SK-N-DZ (cell line): ENCODE measurements around the gene STN1.
"Not testable (repeated sequence)": the region's sequence is repeated elsewhere in the genome, so short reads cannot be mapped to it uniquely, and the experiment has no call there.

ENCODE experiments used
- DNase-seq: peaks from one replicate; pipeline ENCODE4 v3.0.0-alpha.2; 2015; ENCODE audit warnings: low spot score

STN1 gene

GRCh38 chr10:103861505-103861904, 56.5 kb downstream of the STN1 start:
- no peak for DNase-seq

- peak; percentile 86 for DNase-seq
These were observed 58.6 kb downstream of the STN1 start for GRCh38 chr10:103859161-103860086.

GRCh38 chr10:103858360-103858759, 59.6 kb downstream of the STN1 start:
- no peak for DNase-seq

- no peak for DNase-seq
These were observed 61.2 kb downstream of the STN1 start for GRCh38 chr10:103856797-103857170.

- no peak for DNase-seq
These were observed 61.9 kb downstream of the STN1 start for GRCh38 chr10:103855852-103856796.

GRCh38 chr10:103855424-103855823, 62.6 kb downstream of the STN1 start, which contains the start of gene SH3PXD2A:
Gene SH3PXD2A (minus strand): TSS chr10:103855576. CDS start chr10:103855266, 310 bp downstream.
- peak; percentile 73 for DNase-seq

GRCh38 chr10:103854686-103855391, 63.1 kb downstream of the STN1 start:
- peak; percentile 53 for DNase-seq

- DNase-seq, result peak; percentile 52
These were observed 63.7 kb downstream of the STN1 start for GRCh38 chr10:103854265-103854685.

GRCh38 chr10:103853428-103854264, 64.3 kb downstream of the STN1 start:
- DNase-seq, result no peak

- no peak for DNase-seq
These were observed 65.1 kb downstream of the STN1 start for GRCh38 chr10:103852856-103853255.

- DNase-seq, result no peak
These were observed 65.7 kb downstream of the STN1 start for GRCh38 chr10:103852189-103852711.

GRCh38 chr10:103851261-103851660, 66.7 kb downstream of the STN1 start:
- no peak for DNase-seq

- DNase-seq, result no peak
These were observed 67.5 kb downstream of the STN1 start for GRCh38 chr10:103850572-103850895.

GRCh38 chr10:103849880-103850571, 68.0 kb downstream of the STN1 start:
- DNase-seq, result no peak

- DNase-seq, result no peak
These were observed 68.6 kb downstream of the STN1 start for GRCh38 chr10:103849212-103849877.

GRCh38 chr10:103847909-103848468, 70.0 kb downstream of the STN1 start:
- DNase-seq, result no peak

GRCh38 chr10:103847346-103847745, 70.6 kb downstream of the STN1 start:
- no peak for DNase-seq

- DNase-seq, result no peak
These were observed 72.0 kb downstream of the STN1 start for GRCh38 chr10:103845972-103846371.

GRCh38 chr10:103845346-103845745, 72.6 kb downstream of the STN1 start:
- DNase-seq, result not testable (repeated sequence)
